Gastroesophageal sphincter (tissue), 3 donors: ENCODE results near the gene TPT1.

Source experiments
- CTCF ChIP-seq, 4 experiments: fragments of 200-600 bp in 2 of 4; fragments of 450-650 bp in 2 of 4; sonication (generic) in 1 of 4; IDR thresholded peaks; one replicate each; pipeline ENCODE4 v1.5.1; 2017 to 2019; ENCODE audit warnings: antibody characterized with exemption in 4 of 4, mild to moderate bottlenecking in 2 of 4, moderate library complexity in 2 of 4
- EP300 ChIP-seq: sonication (generic); formaldehyde crosslinking; IDR thresholded peaks from one replicate; pipeline ENCODE4 v1.6.1; 2017; ENCODE audit warnings: antibody characterized with exemption, mild to moderate bottlenecking
- POLR2A ChIP-seq, 2 donors: fragments of 450-650 bp; IDR thresholded peaks; one replicate each; pipeline ENCODE4 v1.6.1; 2017; ENCODE audit warnings: antibody characterized with exemption in 2 of 2, mild to moderate bottlenecking in 2 of 2, moderate library complexity in 1 of 2
- POLR2AphosphoS5 ChIP-seq: sonication (generic); formaldehyde crosslinking; IDR thresholded peaks from one replicate; pipeline ENCODE4 v1.6.1; 2017; ENCODE audit warnings: antibody characterized with exemption

- TF ChIP-seq CTCF (IDR thresholded peaks at IDR 0.05), result no peak
- TF ChIP-seq POLR2AphosphoS5, result no peak
- TF ChIP-seq POLR2A (IDR thresholded peaks at IDR 0.05), result no peak
- TF ChIP-seq EP300, result no peak
These were observed 24.6 kb downstream of the TPT1 start for GRCh38 chr13:45316338-45316737.
